Posterior vena cava (tissue), 2 donors: ENCODE measurements around the gene TRIAP1. TPM values are rescaled to one million over a fixed set of nuclear protein-coding genes. Genes with fewer than 3 reads are reported as not detected.

Source experiments
- DNase-seq: peaks from one replicate; pipeline ENCODE4 v3.0.0-alpha.2; 2020; ENCODE audit warnings: low spot score
- intact Hi-C, 2 donors: fragments of 100-400 bp; cut with DNase I; formaldehyde crosslinking; loops; one replicate each; pipeline versions ENCODE4 v1.14.1 to v1.14.2; 2022 to 2023
- total RNA-seq, 2 donors: library from RNA; stranded (reverse); fragmentation: NEBNext Ultra II Directional; extraction: Animal tissue kit (Norgen Biotek cat#: 25700); gene quantifications; one replicate each; pipeline ENCODE4 v1.2.1, GENCODE V29; 2021
- donor health status: DM: yes; HTN: yes; CAD: no.
- donor health status: DM: yes; HTN: yes; CAD: no.

Gene TRIAP1
- total RNA-seq, 2 donors from 2014 or later = 13.9 to 15.7 TPM

- no peak for DNase-seq
- intact Hi-C loops = no loop called here
These were observed 6.4 kb downstream of the TRIAP1 start for GRCh38 chr12:120439646-120440247.

- intact Hi-C loops = no loop called here
- DNase-seq = no peak
These were observed 7.5 kb downstream of the TRIAP1 start for GRCh38 chr12:120438495-120439198.

GRCh38 chr12:120437735-120438494 lies 8.3 kb downstream of the TRIAP1 start, which contains the start of gene COX6A1:
Gene COX6A1, plus strand, starts transcription at chr12:120438113. Its CDS starts 14 bp downstream, at chr12:120438127.
- DNase-seq = peak; percentile 98
- intact Hi-C loops = no loop called here

GRCh38 chr12:120432772-120433525 lies 13.2 kb downstream of the TRIAP1 start:
- intact Hi-C loops = no loop called here

GRCh38 chr12:120429368-120429767 lies 16.8 kb downstream of the TRIAP1 start:
- no peak for DNase-seq
- intact Hi-C loops = loop anchor here in 1 of 2 donors (5.0 kb wide), 1 partner anchor 72 kb away; no protein-coding TSS in a partner anchor

More at GRCh38 chr12:120432772-120433525, 13.2 kb downstream of the TRIAP1 start:
- no peak for DNase-seq

- intact Hi-C loops = loop anchor here in 1 of 2 donors (5.0 kb wide), 1 partner anchor 71 kb away; no protein-coding TSS in a partner anchor
- no peak for DNase-seq
These were observed 17.5 kb downstream of the TRIAP1 start for GRCh38 chr12:120428597-120429229.

- DNase-seq = no peak
- intact Hi-C loops = loop anchor here in 1 of 2 donors (5.0 kb wide), 1 partner anchor 68 kb away; no protein-coding TSS in a partner anchor
These were observed 20.4 kb downstream of the TRIAP1 start for GRCh38 chr12:120425797-120426196.

- no peak for DNase-seq
- intact Hi-C loops = no loop called here
These were observed 23.2 kb downstream of the TRIAP1 start for GRCh38 chr12:120422892-120423456.

- intact Hi-C loops = no loop called here
- DNase-seq = no peak
These were observed 24.5 kb downstream of the TRIAP1 start for GRCh38 chr12:120421701-120422100.

- DNase-seq = no peak
- intact Hi-C loops = no loop called here
These were observed 28.1 kb downstream of the TRIAP1 start for GRCh38 chr12:120417917-120418580.

GRCh38 chr12:120416490-120417216 lies 29.5 kb downstream of the TRIAP1 start:
- intact Hi-C loops = no loop called here
- DNase-seq = no peak

GRCh38 chr12:120413901-120414695 lies 32.1 kb downstream of the TRIAP1 start:
- intact Hi-C loops = no loop called here

GRCh38 chr12:120412421-120412820 lies 33.8 kb downstream of the TRIAP1 start:
- intact Hi-C loops = no loop called here
- DNase-seq = no peak

More at GRCh38 chr12:120413901-120414695, 32.1 kb downstream of the TRIAP1 start:
- no peak for DNase-seq

- intact Hi-C loops = no loop called here
- no peak for DNase-seq
These were observed 37.4 kb downstream of the TRIAP1 start for GRCh38 chr12:120408771-120409170.

GRCh38 chr12:120406553-120406952 lies 39.6 kb downstream of the TRIAP1 start:
- DNase-seq = no peak
- intact Hi-C loops = no loop called here

- intact Hi-C loops = no loop called here
- no peak for DNase-seq
These were observed 40.1 kb downstream of the TRIAP1 start for GRCh38 chr12:120406069-120406468.
